HG03025 (cell line): Measurements from ENCODE around the gene AP5M1.
"Not testable (repeated sequence)": the region's sequence is repeated elsewhere in the genome, so short reads cannot be mapped to it uniquely, and the experiment has no call there.

Source experiments
- ATAC-seq: cut with Tn5 transposase; IDR thresholded peaks from one replicate; pipeline ENCODE4 v1.9.1; 2021; ENCODE audit warnings: mild to moderate bottlenecking, moderate library complexity; ENCODE audit not compliant: unreplicated experiment, low FRiP score

The AP5M1 gene, protein sequence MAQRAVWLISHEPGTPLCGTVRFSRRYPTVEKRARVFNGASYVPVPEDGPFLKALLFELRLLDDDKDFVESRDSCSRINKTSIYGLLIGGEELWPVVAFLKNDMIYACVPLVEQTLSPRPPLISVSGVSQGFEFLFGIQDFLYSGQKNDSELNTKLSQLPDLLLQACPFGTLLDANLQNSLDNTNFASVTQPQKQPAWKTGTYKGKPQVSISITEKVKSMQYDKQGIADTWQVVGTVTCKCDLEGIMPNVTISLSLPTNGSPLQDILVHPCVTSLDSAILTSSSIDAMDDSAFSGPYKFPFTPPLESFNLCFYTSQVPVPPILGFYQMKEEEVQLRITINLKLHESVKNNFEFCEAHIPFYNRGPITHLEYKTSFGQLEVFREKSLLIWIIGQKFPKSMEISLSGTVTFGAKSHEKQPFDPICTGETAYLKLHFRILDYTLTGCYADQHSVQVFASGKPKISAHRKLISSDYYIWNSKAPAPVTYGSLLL

DNA sequence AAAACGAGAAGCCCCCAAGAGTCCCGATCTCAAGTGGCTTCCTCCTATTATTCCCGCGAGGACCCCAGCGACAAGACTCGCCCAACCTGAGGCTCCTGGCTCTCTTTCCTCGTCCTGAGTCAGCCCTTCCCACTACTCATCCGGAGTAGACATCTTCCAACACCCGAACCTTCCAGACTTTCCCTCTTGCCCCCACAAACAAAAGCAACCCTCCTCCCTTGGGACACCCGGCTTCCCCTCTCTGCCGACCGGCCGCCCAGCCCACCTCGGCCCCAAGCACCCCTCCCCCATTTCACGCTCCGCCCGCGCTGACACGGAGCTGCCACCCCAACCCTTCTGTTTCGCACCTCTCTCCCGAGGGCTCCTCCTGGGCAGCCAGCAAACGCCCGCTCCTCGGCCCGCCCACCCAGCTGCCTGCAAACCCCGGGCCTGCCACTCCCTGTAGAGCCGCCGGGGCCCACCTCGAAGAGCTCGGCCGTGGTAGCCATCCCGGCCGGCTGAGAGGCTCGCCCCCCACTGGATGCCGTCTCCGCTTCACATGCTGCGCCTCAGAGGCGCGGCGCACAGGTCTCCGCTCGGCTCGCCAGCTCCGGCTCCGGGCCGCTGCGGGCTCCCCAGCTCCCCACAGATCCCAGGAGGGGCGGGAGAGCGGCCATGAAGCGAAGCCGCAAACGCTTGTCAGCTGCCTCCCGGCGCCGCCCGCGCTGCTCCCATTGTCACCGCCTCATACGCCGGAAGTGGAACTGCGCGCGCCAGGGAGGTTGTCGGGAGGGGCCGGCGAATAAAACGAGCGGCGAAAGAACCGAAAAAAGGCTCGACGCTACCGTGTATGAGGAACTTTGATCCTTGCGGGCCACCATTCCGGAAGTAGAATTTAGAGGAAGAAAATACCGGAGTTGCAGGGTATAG is at the start of gene AP5M1, which contains the start of gene EXOC5:
AP5M1 (plus strand) TSS at position 811 of the 909 bp plus-strand sequence. CDS start 344 bp downstream, outside the sequence.
EXOC5 (minus strand) TSS at position 745 of the 909 bp plus-strand sequence; CDS start at position 488, 257 bp downstream.
- peak; percentile 89 for ATAC-seq

DNA sequence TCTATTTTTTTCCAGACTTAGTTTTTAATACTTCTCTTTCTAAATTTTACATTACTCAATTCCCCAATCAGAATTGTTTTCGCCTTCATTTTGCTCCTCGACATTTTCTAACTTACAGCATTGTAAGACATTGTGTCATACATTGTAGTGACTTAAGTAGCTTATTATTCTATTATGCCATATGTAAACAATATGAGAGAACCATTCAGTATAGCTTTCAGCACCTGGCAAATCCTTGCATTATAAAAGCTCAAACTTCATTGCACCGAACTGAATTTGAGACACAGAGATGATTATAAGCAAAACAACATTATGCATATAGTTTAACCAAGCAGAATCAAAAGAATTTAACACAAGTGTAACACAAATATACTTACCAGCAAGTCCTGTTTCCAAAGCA is 46.8 kb upstream of the AP5M1 start:
- no peak for ATAC-seq

DNA sequence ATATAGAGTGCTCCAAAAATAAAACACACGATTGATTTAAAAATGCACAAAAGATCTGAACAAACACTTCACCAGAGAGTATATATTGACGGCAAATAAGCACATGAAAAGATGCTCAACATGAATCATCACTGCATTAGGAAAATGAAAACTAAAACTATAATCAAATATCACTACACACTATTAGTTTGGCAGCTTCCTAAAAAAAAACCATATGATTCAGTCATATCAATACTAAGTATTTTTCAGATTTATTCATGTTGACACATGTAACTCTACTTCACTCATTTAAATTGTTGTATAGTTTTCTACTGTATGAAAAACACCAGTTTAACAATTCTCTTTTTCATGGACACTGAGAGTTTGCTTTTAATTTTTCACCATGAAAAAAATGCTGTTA is 41.7 kb upstream of the AP5M1 start:
- ATAC-seq = no peak

DNA sequence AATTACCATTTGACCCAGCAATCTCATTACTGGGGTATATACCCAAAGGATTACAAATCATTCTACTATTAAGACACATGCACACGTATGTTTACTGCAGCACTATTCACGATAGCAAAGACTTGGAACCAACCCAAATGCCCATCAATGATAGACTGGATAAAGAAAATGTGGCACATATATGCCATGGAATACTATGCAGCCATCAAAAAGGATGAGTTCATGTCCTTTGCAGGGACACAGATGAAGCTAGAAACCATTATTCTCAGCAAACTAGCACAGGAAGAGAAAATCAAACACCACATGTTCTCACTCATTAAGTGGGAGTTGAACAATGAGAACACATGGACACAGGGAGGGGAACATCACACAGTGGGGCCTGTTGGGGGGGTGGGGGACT is 40.5 kb upstream of the AP5M1 start:
- not testable (repeated sequence) for ATAC-seq

DNA sequence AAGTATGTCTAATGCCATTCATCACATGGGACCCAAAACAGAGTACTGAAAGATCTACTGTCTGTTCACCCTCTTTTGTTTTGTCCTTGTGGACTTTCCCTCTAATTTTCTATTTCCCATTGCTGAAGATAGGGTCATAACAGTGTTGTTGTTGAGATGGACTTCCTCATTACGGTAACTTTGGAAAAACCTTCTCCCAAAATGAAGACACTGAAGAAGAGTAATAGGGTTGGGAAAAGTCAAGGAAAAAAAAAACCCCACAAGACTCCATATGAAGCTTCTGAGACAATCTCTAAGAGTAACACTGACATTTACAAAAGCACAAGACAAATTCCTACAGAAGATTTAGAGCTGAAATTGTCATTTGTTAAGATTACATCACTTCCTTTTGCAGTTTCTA is 36.8 kb upstream of the AP5M1 start:
- no peak for ATAC-seq

GRCh38 chr14:57240115-57240514 is 28.7 kb upstream of the AP5M1 start:
- ATAC-seq = not testable (repeated sequence)

DNA sequence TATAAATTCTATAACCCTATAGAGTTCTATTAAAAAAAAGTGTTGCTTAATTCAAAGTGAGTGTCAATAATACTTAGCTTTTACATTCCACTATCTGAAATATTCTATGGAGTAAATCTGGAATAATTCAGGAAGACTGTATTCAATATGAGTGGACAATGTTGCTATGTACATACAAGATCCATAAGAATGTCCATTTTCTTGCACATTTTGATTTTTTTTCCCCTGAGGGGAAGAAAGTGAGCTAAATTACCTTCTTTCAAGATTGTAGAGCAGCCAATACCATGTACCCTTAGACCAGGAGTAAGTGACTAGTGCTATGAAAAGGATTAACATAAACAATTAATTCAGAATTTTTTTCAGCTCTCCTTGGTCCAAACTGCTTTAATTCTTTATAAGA is 25.5 kb upstream of the AP5M1 start:
- ATAC-seq = no peak

DNA sequence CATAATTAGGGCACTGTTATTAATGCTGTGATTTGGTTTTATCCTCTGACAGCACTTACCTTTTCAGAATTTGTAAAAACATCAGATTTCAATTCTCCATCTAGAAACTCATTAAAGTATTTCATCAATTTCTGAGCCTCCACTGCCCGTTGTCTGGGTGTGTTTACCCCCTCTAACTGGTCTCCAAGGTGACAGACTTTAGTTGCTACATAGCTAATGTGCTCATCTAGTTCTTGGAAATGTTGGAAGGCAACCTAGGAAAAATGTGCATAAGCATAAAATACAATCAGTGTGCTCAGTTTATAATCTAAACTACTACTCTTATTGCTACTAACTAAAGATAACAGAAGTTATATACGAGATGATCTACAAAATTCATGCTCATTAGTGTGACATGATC is 24.7 kb upstream of the AP5M1 start:
- no peak for ATAC-seq

GRCh38 chr14:57245941-57246340 is 22.8 kb upstream of the AP5M1 start:
- ATAC-seq = no peak

- no peak for ATAC-seq
Measured at GRCh38 chr14:57246933-57247657, 21.7 kb upstream of the AP5M1 start.

DNA sequence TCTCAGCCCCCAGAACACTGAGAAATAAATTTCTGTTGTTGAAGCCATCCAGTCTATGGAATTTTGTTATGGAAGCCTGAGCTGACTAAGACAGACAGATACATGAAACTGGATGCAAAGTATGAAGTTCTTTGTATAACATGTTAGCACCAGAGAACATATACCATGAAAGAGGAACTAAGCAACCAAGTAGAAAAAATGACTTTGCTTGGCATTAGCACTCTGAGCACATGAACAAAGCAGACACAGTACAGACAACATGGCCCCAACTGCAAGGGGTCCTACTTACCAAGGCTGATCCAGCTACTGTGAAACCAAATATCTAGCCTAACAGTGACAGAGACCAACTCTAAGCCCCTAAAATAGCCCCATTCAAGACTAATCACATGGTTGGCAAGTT is 13.9 kb upstream of the AP5M1 start:
- peak; percentile 61 for ATAC-seq

- not testable (repeated sequence) for ATAC-seq
Measured at GRCh38 chr14:57258221-57258620, 10.6 kb upstream of the AP5M1 start.

DNA sequence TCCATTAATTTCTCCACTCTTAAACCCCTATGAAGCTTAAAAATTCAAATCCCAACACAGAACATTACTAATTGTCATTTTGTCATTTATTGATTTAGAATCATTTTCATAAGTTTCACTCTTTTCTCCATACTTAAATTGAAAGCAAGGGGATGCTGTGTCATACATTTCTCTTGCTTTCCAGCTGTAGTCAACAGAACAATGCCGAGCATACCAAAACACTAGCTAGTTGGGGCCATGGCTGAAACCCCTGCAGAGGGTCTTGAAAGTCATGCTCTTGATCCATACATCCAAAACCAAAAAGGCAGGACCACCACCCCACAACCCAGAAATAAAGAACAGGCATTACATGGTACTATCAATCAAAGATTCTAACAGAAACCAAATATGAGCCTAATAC is 9.1 kb upstream of the AP5M1 start:
- no peak for ATAC-seq

GRCh38 chr14:57261604-57262003 is 7.2 kb upstream of the AP5M1 start:
- ATAC-seq = no peak

GRCh38 chr14:57262117-57262516 is 6.7 kb upstream of the AP5M1 start:
- no peak for ATAC-seq

DNA sequence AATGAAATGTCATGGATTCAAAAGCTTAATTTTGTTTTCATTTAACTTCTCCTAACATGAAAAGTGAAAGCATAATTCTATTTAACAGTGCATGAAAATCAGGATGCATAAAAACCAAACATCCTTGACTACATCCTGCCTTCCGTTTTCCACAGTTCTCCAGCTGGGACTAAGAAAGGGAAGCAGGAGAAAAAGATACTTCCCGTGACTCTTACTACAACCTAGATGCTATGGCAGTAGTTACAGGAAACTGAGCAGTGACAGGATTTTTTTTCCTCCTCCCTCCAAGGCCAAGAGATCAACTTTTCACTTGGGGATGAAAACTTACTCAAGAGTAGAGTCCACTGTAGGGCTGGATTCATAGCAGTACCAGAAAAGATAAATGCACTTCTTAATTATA is 2.7 kb upstream of the AP5M1 start:
- ATAC-seq = no peak

- no peak for ATAC-seq
Measured at GRCh38 chr14:57273236-57273635, 4.5 kb downstream of the AP5M1 start.

DNA sequence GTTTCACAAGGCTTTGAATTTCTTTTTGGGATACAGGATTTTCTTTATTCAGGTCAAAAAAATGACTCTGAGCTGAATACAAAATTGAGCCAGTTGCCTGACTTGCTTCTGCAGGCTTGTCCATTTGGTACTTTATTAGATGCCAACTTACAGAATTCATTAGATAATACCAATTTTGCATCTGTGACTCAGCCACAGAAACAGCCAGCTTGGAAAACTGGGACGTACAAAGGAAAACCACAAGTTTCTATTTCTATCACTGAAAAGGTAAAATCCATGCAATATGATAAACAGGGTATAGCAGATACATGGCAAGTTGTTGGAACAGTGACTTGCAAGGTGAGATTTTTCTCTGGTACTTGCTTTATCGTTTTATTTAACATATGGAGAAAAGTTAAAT is 5.8 kb downstream of the AP5M1 start:
- no peak for ATAC-seq

GRCh38 chr14:57275023-57275664 is 6.4 kb downstream of the AP5M1 start:
- ATAC-seq = no peak

GRCh38 chr14:57277062-57277461 is 8.3 kb downstream of the AP5M1 start:
- ATAC-seq = no peak
